Measurements from ENCODE around the gene SMIM35. TPM values are rescaled to one million over a fixed set of nuclear protein-coding genes. Genes with fewer than 3 reads are reported as not detected.
"Not testable (repeated sequence)": the region's sequence is repeated elsewhere in the genome, so short reads cannot be mapped to it uniquely, and the experiment has no call there.

The SMIM35 gene
- total RNA-seq, 1 donor from 2014 or later = 0.25 TPM

GRCh38 chr11:117992620-117993019 lies 94.1 kb downstream of the SMIM35 start:
- intact Hi-C loops (cut with micrococcal nuclease) = no loop called here

GRCh38 chr11:117992136-117992535 lies 94.6 kb downstream of the SMIM35 start:
- intact Hi-C loops (cut with micrococcal nuclease) = no loop called here

GRCh38 chr11:117989351-117990102 lies 97.2 kb downstream of the SMIM35 start:
- intact Hi-C loops (cut with micrococcal nuclease) = loop anchor here (5.0 kb wide), 1 partner anchor 238 kb away; the partner anchor contains the start of gene JAML

- intact Hi-C loops (cut with micrococcal nuclease) = loop anchor here (1.0 to 5.0 kb wide), 11 partner anchors 14 to 806 kb away; partner anchors contain the start of gene JAML
Observed at GRCh38 chr11:117986981-117987574, 99.7 kb downstream of the SMIM35 start.

GRCh38 chr11:117985953-117986887 lies 100.5 kb downstream of the SMIM35 start, which contains the start of gene IL10RA:
Gene IL10RA, plus strand, starts transcription at chr11:117986394. Its CDS starts 74 bp downstream, at chr11:117986468.
- intact Hi-C loops (cut with micrococcal nuclease) = loop anchor here (1.0 to 5.0 kb wide), 8 partner anchors 10 to 807 kb away; partner anchors contain the start of gene JAML

- intact Hi-C loops (cut with micrococcal nuclease) = no loop called here
Observed at GRCh38 chr11:117984476-117984875, 102.3 kb downstream of the SMIM35 start.

- intact Hi-C loops (cut with micrococcal nuclease) = no loop called here
Observed at GRCh38 chr11:117983163-117983475, 103.6 kb downstream of the SMIM35 start.

GRCh38 chr11:117980720-117981119 lies 106.0 kb downstream of the SMIM35 start:
- intact Hi-C loops (cut with micrococcal nuclease) = no loop called here

- intact Hi-C loops (cut with micrococcal nuclease) = no loop called here
Observed at GRCh38 chr11:117980280-117980679, 106.5 kb downstream of the SMIM35 start.

- intact Hi-C loops (cut with micrococcal nuclease) = no loop called here
Observed at GRCh38 chr11:117979481-117980211, 107.1 kb downstream of the SMIM35 start.

- intact Hi-C loops (cut with micrococcal nuclease) = no loop called here
Observed at GRCh38 chr11:117978991-117979390, 107.8 kb downstream of the SMIM35 start.

- intact Hi-C loops (cut with micrococcal nuclease) = not testable (repeated sequence)
Observed at GRCh38 chr11:117978291-117978910, 108.4 kb downstream of the SMIM35 start.

- intact Hi-C loops (cut with micrococcal nuclease) = not testable (repeated sequence)
Observed at GRCh38 chr11:117977612-117978264, 109.0 kb downstream of the SMIM35 start.

GRCh38 chr11:117977029-117977428 lies 109.7 kb downstream of the SMIM35 start:
- intact Hi-C loops (cut with micrococcal nuclease) = no loop called here

- intact Hi-C loops (cut with micrococcal nuclease) = loop anchor here (1.0 kb wide), 1 partner anchor 9 kb away; no protein-coding TSS in a partner anchor
Observed at GRCh38 chr11:117976445-117976844, 110.3 kb downstream of the SMIM35 start.

- intact Hi-C loops (cut with micrococcal nuclease) = no loop called here
Observed at GRCh38 chr11:117973503-117973860, 113.3 kb downstream of the SMIM35 start.

GRCh38 chr11:117972629-117973502 lies 113.9 kb downstream of the SMIM35 start:
- intact Hi-C loops (cut with micrococcal nuclease) = no loop called here

- intact Hi-C loops (cut with micrococcal nuclease) = no loop called here
Observed at GRCh38 chr11:117972044-117972443, 114.7 kb downstream of the SMIM35 start.

All from T-helper 1 cell treated with Interleukin-12 subunit alpha and Interleukin-12 subunit beta and Interleukin-4 antibody, amounts not matched to agents 30 ng/mL and 1 ng/mL, for 36 hours (primary cell).